IMR-90 (cell line): ENCODE results near the gene ROS1.

Experiments used
- BHLHE40 ChIP-seq: fragments of 150-350 bp; IDR thresholded peaks from 2 replicates; pipeline ENCODE4 v1.6.1; 2016; ENCODE audit warnings: mild to moderate bottlenecking, low read depth, low read length
- CEBPB ChIP-seq: IDR thresholded peaks from 2 replicates; pipeline ENCODE4 v1.6.1; 2012; ENCODE audit warnings: low read depth, low read length, improper control_type of control experiment
- CHD1 ChIP-seq: IDR thresholded peaks from 2 replicates; pipeline ENCODE4 v1.6.1; 2012; ENCODE audit warnings: low read depth, low read length, improper control_type of control experiment
- MAFK ChIP-seq: IDR thresholded peaks from 2 replicates; pipeline ENCODE4 v1.6.1; 2012; ENCODE audit warnings: low read depth, low read length, improper control_type of control experiment
- MAZ ChIP-seq: IDR thresholded peaks from 2 replicates; pipeline ENCODE4 v1.6.1; 2012; ENCODE audit warnings: low read depth, mild to moderate bottlenecking, low read length, improper control_type of control experiment, moderate library complexity, borderline replicate concordance
- NFE2L2 ChIP-seq: fragments of 150-350 bp; IDR thresholded peaks from 2 replicates; pipeline ENCODE4 v1.6.1; 2016; ENCODE audit warnings: low read depth, mild to moderate bottlenecking, low read length
- POLR2A ChIP-seq: IDR thresholded peaks from 2 replicates; pipeline ENCODE4 v1.6.1; 2012; ENCODE audit warnings: mild to moderate bottlenecking, low read depth, low read length
- RAD21 ChIP-seq: IDR thresholded peaks from 2 replicates; pipeline ENCODE4 v1.6.1; 2012; ENCODE audit warnings: low read length, improper control_type of control experiment
- RFX5 ChIP-seq: IDR thresholded peaks from 2 replicates; pipeline ENCODE4 v1.8.0; 2012; ENCODE audit warnings: low read depth, mild to moderate bottlenecking, low read length, moderate library complexity
- SMC3 ChIP-seq: fragments of 150-350 bp; IDR thresholded peaks from 2 replicates; pipeline ENCODE4 v1.6.1; 2016; ENCODE audit warnings: low read depth, mild to moderate bottlenecking, antibody characterized with exemption, low read length, moderate library complexity
- TF ChIP-seq, protein P1 (sequence below): conservative IDR thresholded peaks from 2 replicates; pipeline ENCODE4 v1.5.1; 2012; ENCODE audit warnings: mild to moderate bottlenecking, low read depth, low read length, improper control_type of control experiment
- TF ChIP-seq, protein P2 (sequence below): fragments of 150-350 bp; IDR thresholded peaks from 2 replicates; pipeline ENCODE4 v1.6.1; 2017; ENCODE audit warnings: mild to moderate bottlenecking, antibody characterized with exemption, low read length, low read depth
- TF ChIP-seq, protein P3 (sequence below): fragments of 150-350 bp; IDR thresholded peaks from 2 replicates; pipeline ENCODE4 v1.6.1; 2016; ENCODE audit warnings: low read depth, mild to moderate bottlenecking, low read length, moderate library complexity, borderline replicate concordance

DNA sequence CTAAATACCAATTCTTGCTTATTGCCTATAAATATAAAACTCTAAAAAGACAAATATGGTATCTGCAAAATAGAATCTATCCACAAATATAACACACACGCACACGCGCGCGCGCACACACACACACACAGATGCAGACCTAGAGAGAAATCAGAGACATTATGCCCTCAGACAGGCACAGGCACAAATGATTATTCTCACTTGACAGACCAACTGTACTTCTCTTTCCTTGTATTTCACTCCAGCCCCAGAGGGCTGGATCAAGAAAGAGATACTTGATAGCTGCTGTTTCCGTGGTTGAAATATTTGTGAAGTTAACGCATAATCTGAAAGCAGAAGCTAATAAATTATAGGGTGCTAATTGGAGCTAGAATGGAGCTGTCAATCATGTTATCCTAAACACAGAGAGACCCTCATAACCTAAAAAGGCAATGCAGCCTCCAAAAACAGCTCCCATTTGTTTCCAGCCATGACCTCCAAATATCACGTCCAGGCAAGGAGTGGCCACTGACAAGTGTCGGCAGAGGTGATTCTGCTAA, 148.9 kb downstream of the ROS1 start:
- no peak for TF ChIP-seq RAD21
- TF ChIP-seq, protein P1, sequence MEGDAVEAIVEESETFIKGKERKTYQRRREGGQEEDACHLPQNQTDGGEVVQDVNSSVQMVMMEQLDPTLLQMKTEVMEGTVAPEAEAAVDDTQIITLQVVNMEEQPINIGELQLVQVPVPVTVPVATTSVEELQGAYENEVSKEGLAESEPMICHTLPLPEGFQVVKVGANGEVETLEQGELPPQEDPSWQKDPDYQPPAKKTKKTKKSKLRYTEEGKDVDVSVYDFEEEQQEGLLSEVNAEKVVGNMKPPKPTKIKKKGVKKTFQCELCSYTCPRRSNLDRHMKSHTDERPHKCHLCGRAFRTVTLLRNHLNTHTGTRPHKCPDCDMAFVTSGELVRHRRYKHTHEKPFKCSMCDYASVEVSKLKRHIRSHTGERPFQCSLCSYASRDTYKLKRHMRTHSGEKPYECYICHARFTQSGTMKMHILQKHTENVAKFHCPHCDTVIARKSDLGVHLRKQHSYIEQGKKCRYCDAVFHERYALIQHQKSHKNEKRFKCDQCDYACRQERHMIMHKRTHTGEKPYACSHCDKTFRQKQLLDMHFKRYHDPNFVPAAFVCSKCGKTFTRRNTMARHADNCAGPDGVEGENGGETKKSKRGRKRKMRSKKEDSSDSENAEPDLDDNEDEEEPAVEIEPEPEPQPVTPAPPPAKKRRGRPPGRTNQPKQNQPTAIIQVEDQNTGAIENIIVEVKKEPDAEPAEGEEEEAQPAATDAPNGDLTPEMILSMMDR = no peak
- TF ChIP-seq, protein P2, sequence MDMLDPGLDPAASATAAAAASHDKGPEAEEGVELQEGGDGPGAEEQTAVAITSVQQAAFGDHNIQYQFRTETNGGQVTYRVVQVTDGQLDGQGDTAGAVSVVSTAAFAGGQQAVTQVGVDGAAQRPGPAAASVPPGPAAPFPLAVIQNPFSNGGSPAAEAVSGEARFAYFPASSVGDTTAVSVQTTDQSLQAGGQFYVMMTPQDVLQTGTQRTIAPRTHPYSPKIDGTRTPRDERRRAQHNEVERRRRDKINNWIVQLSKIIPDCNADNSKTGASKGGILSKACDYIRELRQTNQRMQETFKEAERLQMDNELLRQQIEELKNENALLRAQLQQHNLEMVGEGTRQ = no peak
- no peak for TF ChIP-seq POLR2A
- no peak for TF ChIP-seq RFX5
- TF ChIP-seq, protein P3, sequence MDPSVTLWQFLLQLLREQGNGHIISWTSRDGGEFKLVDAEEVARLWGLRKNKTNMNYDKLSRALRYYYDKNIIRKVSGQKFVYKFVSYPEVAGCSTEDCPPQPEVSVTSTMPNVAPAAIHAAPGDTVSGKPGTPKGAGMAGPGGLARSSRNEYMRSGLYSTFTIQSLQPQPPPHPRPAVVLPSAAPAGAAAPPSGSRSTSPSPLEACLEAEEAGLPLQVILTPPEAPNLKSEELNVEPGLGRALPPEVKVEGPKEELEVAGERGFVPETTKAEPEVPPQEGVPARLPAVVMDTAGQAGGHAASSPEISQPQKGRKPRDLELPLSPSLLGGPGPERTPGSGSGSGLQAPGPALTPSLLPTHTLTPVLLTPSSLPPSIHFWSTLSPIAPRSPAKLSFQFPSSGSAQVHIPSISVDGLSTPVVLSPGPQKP = no peak
- TF ChIP-seq BHLHE40 = no peak
- no peak for TF ChIP-seq SMC3
- TF ChIP-seq CEBPB = no peak
- TF ChIP-seq MAFK = no peak
- TF ChIP-seq NFE2L2 = no peak
- TF ChIP-seq CHD1 = no peak
- TF ChIP-seq MAZ = no peak
